OCI-LY7 (cell line): ENCODE results near the gene GALNT2. TPM values are rescaled to one million over a fixed set of nuclear protein-coding genes. Genes with fewer than 3 reads are reported as not detected.

Experiments used
- BruUV-seq: library from RNA; stranded (reverse); fragments of 400-500 nt; replicated peaks from 2 replicates; lab custom pipeline; 2021; lab: Mats Ljungman, UMichigan
- CTCF ChIA-PET: fragments of 300-600 bp; sonication (Branson Sonifier 250); formaldehyde crosslinking; loops from one replicate; lab custom pipeline; 2022; ENCODE audit warnings: antibody characterized with exemption; ENCODE audit not compliant: unreplicated experiment; lab: Charles Lee
- POLR2A ChIA-PET: fragments of 300-600 bp; sonication (Branson Sonifier 250); formaldehyde crosslinking; loops from one replicate; lab custom pipeline; 2022; ENCODE audit warnings: antibody characterized with exemption; lab: Charles Lee
- DNase-seq: peaks from one replicate; pipeline ENCODE4 v3.0.0-alpha.2; 2015; ENCODE audit warnings: low spot score
- H2AFZ ChIP-seq: fragments of 200-600 bp; sonication (generic), shearing (Covaris generic); 2 replicates; pipeline ENCODE4 v1.6.1; 2014; ENCODE audit warnings: mild to moderate bottlenecking, antibody characterized with exemption, low read length, moderate library complexity
- H3K27ac ChIP-seq: fragments of 200-600 bp; sonication (generic); 2 replicates; pipeline ENCODE4 v1.5.1; 2014; ENCODE audit warnings: mixed run types, low read depth, mild to moderate bottlenecking, moderate library complexity, low read length, inconsistent platforms; ENCODE audit not compliant: poor library complexity, severe bottlenecking
- H3K36me3 ChIP-seq: fragments of 200-600 bp; sonication (generic); 2 replicates; pipeline ENCODE4 v1.6.1; 2014; ENCODE audit warnings: mild to moderate bottlenecking, antibody characterized with exemption, low read length, moderate library complexity, mixed read lengths; ENCODE audit not compliant: insufficient read depth
- H3K4me1 ChIP-seq: fragments of 200-600 bp; sonication (generic); 2 replicates; pipeline ENCODE4 v1.5.1; 2014; ENCODE audit warnings: mild to moderate bottlenecking, low read length; ENCODE audit not compliant: insufficient read depth, poor library complexity, severe bottlenecking
- H3K4me2 ChIP-seq: fragments of 200-600 bp; sonication (generic); 2 replicates; pipeline ENCODE4 v1.6.1; 2014; ENCODE audit warnings: mild to moderate bottlenecking, low read length
- H3K4me3 ChIP-seq: fragments of 200-600 bp; sonication (generic); 2 replicates; pipeline ENCODE4 v1.5.1; 2014; ENCODE audit warnings: mild to moderate bottlenecking, low read depth, low read length; ENCODE audit not compliant: poor library complexity, severe bottlenecking
- H3K79me2 ChIP-seq: fragments of 200-600 bp; sonication (generic); 2 replicates; pipeline ENCODE4 v1.6.1; 2016; ENCODE audit warnings: low read depth, mild to moderate bottlenecking, low read length, moderate library complexity, mixed read lengths; ENCODE audit not compliant: insufficient read depth
- H3K9me2 ChIP-seq: fragments of 200-600 bp; sonication (generic); 2 replicates; pipeline ENCODE4 v1.6.1; 2016; ENCODE audit warnings: mild to moderate bottlenecking, low read length, mixed read lengths; ENCODE audit not compliant: insufficient read depth
- H3K9me3 ChIP-seq: fragments of 200-600 bp; sonication (generic); 2 replicates; pipeline ENCODE4 v1.6.1; 2014; ENCODE audit warnings: mild to moderate bottlenecking, mixed run types, low read length, mixed read lengths
- H4K20me1 ChIP-seq: fragments of 200-600 bp; sonication (generic); 2 replicates; pipeline ENCODE4 v1.6.1; 2014; ENCODE audit warnings: mild to moderate bottlenecking, antibody characterized with exemption, low read length, moderate library complexity, mixed read lengths; ENCODE audit not compliant: insufficient read depth
- CTCF ChIP-seq: fragments of 200-600 bp; sonication (generic); conservative IDR thresholded peaks from 2 replicates; pipeline ENCODE4 v1.5.1; 2014; ENCODE audit warnings: mild to moderate bottlenecking, antibody characterized with exemption, low read length, moderate library complexity, mixed read lengths
- EZH2phosphoT487 ChIP-seq: fragments of 200-600 bp; sonication (generic); IDR thresholded peaks from 2 replicates; pipeline ENCODE4 v1.6.1; 2018; ENCODE audit warnings: low read depth, borderline replicate concordance, mild to moderate bottlenecking, mixed run types, antibody characterized with exemption, low read length, moderate library complexity, mixed read lengths
- intact Hi-C: fragments of 100-400 bp; cut with micrococcal nuclease; formaldehyde crosslinking; loops from one replicate; pipeline ENCODE4 v1.10.0; 2022; ENCODE audit not compliant: unreplicated experiment
- total RNA-seq, 2 experiments: library from RNA; depleted of rRNA in 1 of 2; stranded (reverse); fragments of >200 nt in 1 of 2; shearing (Covaris generic) in 1 of 2; gene quantifications; 2 replicates each; pipeline ENCODE4 v1.2.3, GENCODE V29; 2014 to 2022

GALNT2 gene
- total RNA-seq, 2 experiments from 2014 or later: 29.9 to 67.3 TPM

- H3K9me2 ChIP-seq: no peaks in the 10 kb centered on the region
- no peak overlapping the region for H2AFZ ChIP-seq
- no peak overlapping the region for H3K4me3 ChIP-seq
- no peaks in the 10 kb centered on the region for H3K9me3 ChIP-seq
- intact Hi-C loops: no loop called here
- no TSS peak for BruUV-seq
- POLR2A ChIA-PET: no interaction called here
- no peak for TF ChIP-seq EZH2phosphoT487
- no peak for TF ChIP-seq CTCF
- CTCF ChIA-PET: no interaction called here
- H3K27ac ChIP-seq: no peak overlapping the region
- no peak overlapping the region for H3K4me2 ChIP-seq
- peaks cover 46% of the 10 kb centered on the region for H3K79me2 ChIP-seq
- DNase-seq: no peak
- no peaks in the 10 kb centered on the region; the same call in 1 of the 2 replicates for H3K36me3 ChIP-seq
- peaks cover 13% of the 10 kb centered on the region for H4K20me1 ChIP-seq
- H3K4me1 ChIP-seq: peaks cover 6% of the 10 kb centered on the region
These were observed 7.2 kb downstream of the GALNT2 start for GRCh38 chr1:230074270-230074669.

- Histone ChIP-seq H3K4me2 (no peak overlapping the region), H3K4me1 (peaks cover under 1% of the 10 kb centered on the region), H2AFZ (no peak overlapping the region), H3K79me2 (peaks cover 42% of the 10 kb centered on the region), H4K20me1 (peaks cover 8% of the 10 kb centered on the region), H3K4me3 (no peak overlapping the region), H3K27ac (no peak overlapping the region), H3K36me3 (no peaks in the 10 kb centered on the region; the same call in 1 of the 2 replicates), H3K9me2 (no peaks in the 10 kb centered on the region), H3K9me3 (no peaks in the 10 kb centered on the region)
- intact Hi-C loops: no loop called here
- no peak for DNase-seq
- CTCF ChIA-PET: no interaction called here
- POLR2A ChIA-PET: no interaction called here
- no TSS peak for BruUV-seq
- no peak for TF ChIP-seq EZH2phosphoT487
- no peak for TF ChIP-seq CTCF
These were observed 7.7 kb downstream of the GALNT2 start for GRCh38 chr1:230074762-230075161.

- no TSS peak for BruUV-seq
- intact Hi-C loops: no loop called here
- Histone ChIP-seq H3K4me1 (no peaks in the 10 kb centered on the region), H3K27ac (no peak overlapping the region), H3K4me3 (no peak overlapping the region), H3K79me2 (peaks cover 37% of the 10 kb centered on the region), H3K36me3 (no peaks in the 10 kb centered on the region; the same call in 1 of the 2 replicates), H2AFZ (no peak overlapping the region), H4K20me1 (peaks cover 3% of the 10 kb centered on the region; the same call in 1 of the 2 replicates), H3K9me3 (no peaks in the 10 kb centered on the region), H3K9me2 (no peaks in the 10 kb centered on the region), H3K4me2 (no peak overlapping the region)
- DNase-seq: no peak
- ChIA-PET CTCF (no interaction called here), POLR2A (interaction anchor here (0.9 to 2.3 kb wide), 3 partner anchors 11 to 36 kb away, joined by 3 to 5 read pairs (median 4); no protein-coding TSS in a partner anchor)
- no peak for TF ChIP-seq CTCF
- no peak for TF ChIP-seq EZH2phosphoT487
These were observed 9.1 kb downstream of the GALNT2 start for GRCh38 chr1:230076121-230076520.
